HepG2 (cell line): ENCODE data around the gene SRC. TPM values are rescaled to one million over a fixed set of nuclear protein-coding genes. Genes with fewer than 3 reads are reported as not detected.
A peak's percentile ranks its signal among the peaks of the same experiment; 100 is the strongest.

ENCODE experiments used
- AHR ChIP-seq: IDR thresholded peaks from 2 replicates; pipeline ENCODE4 v1.6.1; 2018; ENCODE audit warnings: missing genetic modification reagents, missing compliant biosample characterization
- ATF7 ChIP-seq, 2 experiments: fragments of 450-650 bp in 1 of 2; sonication (generic) in 1 of 2; formaldehyde crosslinking in 1 of 2; IDR thresholded peaks; 2 replicates each; pipeline versions ENCODE4 v1.4.0 to v1.6.1; 2016 to 2020; ENCODE audit warnings: antibody characterized with exemption in 1 of 2, mild to moderate bottlenecking in 1 of 2, missing genetic modification reagents in 1 of 2
- CC2D1A ChIP-seq: sonication (generic); formaldehyde crosslinking; IDR thresholded peaks from 2 replicates; pipeline ENCODE4 v1.8.1; 2023; ENCODE audit warnings: mild to moderate bottlenecking, missing genetic modification reagents
- GZF1 ChIP-seq: sonication (generic); formaldehyde crosslinking; IDR thresholded peaks from 2 replicates; pipeline ENCODE4 v1.5.1; 2020; ENCODE audit warnings: mild to moderate bottlenecking, missing genetic modification reagents
- MED1 ChIP-seq: sonication (generic); formaldehyde crosslinking; IDR thresholded peaks from 2 replicates; pipeline ENCODE4 v1.4.0; 2020; ENCODE audit warnings: missing genetic modification reagents
- MEIS1 ChIP-seq: sonication (generic); formaldehyde crosslinking; IDR thresholded peaks from 2 replicates; pipeline ENCODE4 v1.9.0; 2021; ENCODE audit warnings: mild to moderate bottlenecking, missing genetic modification reagents, moderate library complexity, borderline replicate concordance
- MXD4 ChIP-seq: IDR thresholded peaks from 2 replicates; pipeline ENCODE4 v1.6.1; 2016; ENCODE audit warnings: mild to moderate bottlenecking, missing biosample characterization, missing genetic modification reagents
- NCOR1 ChIP-seq: fragments of 200-600 bp; sonication (generic); IDR thresholded peaks from 2 replicates; pipeline ENCODE4 v1.7.0; 2017; ENCODE audit warnings: antibody characterized with exemption, low read length, borderline replicate concordance
- NONO ChIP-seq, 2 experiments: fragments of 450-650 bp in 1 of 2; sonication (generic) in 1 of 2; formaldehyde crosslinking in 1 of 2; IDR thresholded peaks in 1 of 2; conservative IDR thresholded peaks in 1 of 2; 2 replicates each; pipeline versions ENCODE4 v1.6.1 to v1.8.0; 2017 to 2022; ENCODE audit warnings: mild to moderate bottlenecking in 1 of 2, missing genetic modification reagents in 1 of 2, moderate library complexity in 1 of 2
- POLR2AphosphoS2 ChIP-seq: IDR thresholded peaks from 2 replicates; pipeline ENCODE4 v1.6.1; 2011; ENCODE audit warnings: low read depth, low read length, improper control_type of control experiment
- RNF2 ChIP-seq: fragments of 450-650 bp; conservative IDR thresholded peaks from 2 replicates; pipeline ENCODE4 v1.6.1; 2016; ENCODE audit warnings: low read depth
- SMAD3 ChIP-seq: sonication (generic); formaldehyde crosslinking; IDR thresholded peaks from 2 replicates; pipeline ENCODE4 v1.4.0; 2020; ENCODE audit warnings: missing genetic modification reagents
- SMAD9 ChIP-seq: sonication (generic); formaldehyde crosslinking; IDR thresholded peaks from 2 replicates; pipeline ENCODE4 v1.5.1; 2020; ENCODE audit warnings: mild to moderate bottlenecking, missing genetic modification reagents
- STAG1 ChIP-seq: sonication (generic); formaldehyde crosslinking; IDR thresholded peaks from 2 replicates; pipeline ENCODE4 v1.4.0; 2020; ENCODE audit warnings: missing genetic modification reagents
- TAF1 ChIP-seq: sonication (generic); formaldehyde crosslinking; IDR thresholded peaks from 2 replicates; pipeline ENCODE4 v1.4.0; 2020; ENCODE audit warnings: missing genetic modification reagents
- TCF12 ChIP-seq, 2 experiments: fragments of 450-650 bp in 1 of 2; sonication (generic) in 1 of 2; formaldehyde crosslinking in 1 of 2; IDR thresholded peaks; 2 replicates each; pipeline versions ENCODE4 v1.6.1 to v1.8.0; 2017 to 2022; ENCODE audit warnings: antibody characterized with exemption in 1 of 2, mild to moderate bottlenecking in 1 of 2, missing genetic modification reagents in 1 of 2, moderate library complexity in 1 of 2
- THYN1 ChIP-seq: sonication (generic); formaldehyde crosslinking; IDR thresholded peaks from 2 replicates; pipeline ENCODE4 v1.8.1; 2023; ENCODE audit warnings: low read depth, mild to moderate bottlenecking, moderate library complexity, missing genetic modification reagents, borderline replicate concordance
- ZNF138 ChIP-seq: sonication (generic); formaldehyde crosslinking; IDR thresholded peaks from 2 replicates; pipeline ENCODE4 v1.5.0; 2020; ENCODE audit warnings: mild to moderate bottlenecking, low read depth, missing genetic modification reagents
- ZNF33A ChIP-seq: sonication (generic); formaldehyde crosslinking; IDR thresholded peaks from 2 replicates; pipeline ENCODE4 v1.5.1; 2020; ENCODE audit warnings: missing genetic modification reagents, mild to moderate bottlenecking, moderate library complexity, borderline replicate concordance
- ZNF546 ChIP-seq: sonication (generic); formaldehyde crosslinking; conservative IDR thresholded peaks from 2 replicates; pipeline ENCODE4 v1.8.1; 2023; ENCODE audit warnings: mild to moderate bottlenecking, missing genetic modification reagents
- ZNF629 ChIP-seq: sonication (generic); formaldehyde crosslinking; conservative IDR thresholded peaks from 2 replicates; pipeline ENCODE4 v1.5.0; 2020; ENCODE audit warnings: missing genetic modification reagents
- ZNF674 ChIP-seq: sonication (generic); formaldehyde crosslinking; IDR thresholded peaks from 2 replicates; pipeline ENCODE4 v1.5.0; 2020; ENCODE audit warnings: low read depth, mild to moderate bottlenecking, missing genetic modification reagents
- ZNF891 ChIP-seq: sonication (generic); formaldehyde crosslinking; IDR thresholded peaks from 2 replicates; pipeline ENCODE4 v1.5.0; 2020; ENCODE audit warnings: mild to moderate bottlenecking, missing genetic modification reagents
- polyA plus RNA-seq, 8 experiments: library from polyadenylated mRNA; depleted of rRNA in 3 of 8; stranded (reverse) in 7 of 8; unstranded in 1 of 8; fragments of >200 nt; fragmentation: Illumina TruSeq in 4 of 8; extraction: Trizol in 4 of 8; gene quantifications; 2 replicates each; pipeline versions ENCODE4 v1.2.1 to v1.2.3, GENCODE V29; 2011 to 2016; ENCODE audit warnings: low read depth in 4 of 8, missing spikeins in 1 of 8, mixed read lengths in 1 of 8; ENCODE audit not compliant: insufficient read depth in 1 of 8
- total RNA-seq, 5 experiments: library from RNA; depleted of rRNA; stranded (reverse); fragments of >200 nt; fragmentation: Illumina TruSeq; extraction: Trizol; gene quantifications; 2 replicates each; pipeline ENCODE4 v1.2.3, GENCODE V29; 2016; ENCODE audit warnings: low read depth in 1 of 5
- TF ChIP-seq, protein P1 (sequence below): sonication (generic); formaldehyde crosslinking; IDR thresholded peaks from 2 replicates; pipeline ENCODE4 v1.9.0; 2021; ENCODE audit warnings: missing genetic modification reagents, mild to moderate bottlenecking, borderline replicate concordance
- TF ChIP-seq, protein P2 (sequence below): IDR thresholded peaks from 2 replicates; pipeline ENCODE4 v1.6.1; 2016

SRC gene
- total and polyA plus RNA-seq, 2 of the 13 experiments (the other 11 are each of a cell fraction or from before 2014, with no cell fraction given), result 54.7 to 192 TPM

GRCh38 chr20:37344506-37345338 lies 1.2 kb upstream of the SRC start (continued):
- peak; percentile 99 for TF ChIP-seq ZNF629
- TF ChIP-seq, protein P1, sequence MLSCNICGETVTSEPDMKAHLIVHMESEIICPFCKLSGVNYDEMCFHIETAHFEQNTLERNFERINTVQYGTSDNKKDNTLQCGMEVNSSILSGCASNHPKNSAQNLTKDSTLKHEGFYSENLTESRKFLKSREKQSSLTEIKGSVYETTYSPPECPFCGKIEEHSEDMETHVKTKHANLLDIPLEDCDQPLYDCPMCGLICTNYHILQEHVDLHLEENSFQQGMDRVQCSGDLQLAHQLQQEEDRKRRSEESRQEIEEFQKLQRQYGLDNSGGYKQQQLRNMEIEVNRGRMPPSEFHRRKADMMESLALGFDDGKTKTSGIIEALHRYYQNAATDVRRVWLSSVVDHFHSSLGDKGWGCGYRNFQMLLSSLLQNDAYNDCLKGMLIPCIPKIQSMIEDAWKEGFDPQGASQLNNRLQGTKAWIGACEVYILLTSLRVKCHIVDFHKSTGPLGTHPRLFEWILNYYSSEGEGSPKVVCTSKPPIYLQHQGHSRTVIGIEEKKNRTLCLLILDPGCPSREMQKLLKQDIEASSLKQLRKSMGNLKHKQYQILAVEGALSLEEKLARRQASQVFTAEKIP (CRISPR knock-in tag), result 0 out of 2 replicates have a peak, but pooled peaks have one; percentile 59
- TF ChIP-seq, protein P2, sequence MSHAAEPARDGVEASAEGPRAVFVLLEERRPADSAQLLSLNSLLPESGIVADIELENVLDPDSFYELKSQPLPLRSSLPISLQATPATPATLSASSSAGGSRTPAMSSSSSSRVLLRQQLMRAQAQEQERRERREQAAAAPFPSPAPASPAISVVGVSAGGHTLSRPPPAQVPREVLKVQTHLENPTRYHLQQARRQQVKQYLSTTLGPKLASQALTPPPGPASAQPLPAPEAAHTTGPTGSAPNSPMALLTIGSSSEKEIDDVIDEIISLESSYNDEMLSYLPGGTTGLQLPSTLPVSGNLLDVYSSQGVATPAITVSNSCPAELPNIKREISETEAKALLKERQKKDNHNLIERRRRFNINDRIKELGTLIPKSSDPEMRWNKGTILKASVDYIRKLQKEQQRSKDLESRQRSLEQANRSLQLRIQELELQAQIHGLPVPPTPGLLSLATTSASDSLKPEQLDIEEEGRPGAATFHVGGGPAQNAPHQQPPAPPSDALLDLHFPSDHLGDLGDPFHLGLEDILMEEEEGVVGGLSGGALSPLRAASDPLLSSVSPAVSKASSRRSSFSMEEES, result peak; percentile 56
- 0 out of 2 replicates have a peak, but pooled peaks have one; percentile 56 for TF ChIP-seq MEIS1 (CRISPR knock-in tag)
- TF ChIP-seq ZNF546 (CRISPR knock-in tag), result 0 out of 2 replicates have a peak, but pooled peaks have one; percentile 25
- TF ChIP-seq CC2D1A (CRISPR knock-in tag), result peak; percentile 67; the same call in 1 of the 2 replicates
- 0 out of 2 replicates have a peak, but pooled peaks have one; percentile 17 for TF ChIP-seq SMAD9 (CRISPR knock-in tag)
- no peak; the same call in 1 of the 2 replicates for TF ChIP-seq ZNF674 (CRISPR knock-in tag)
- peak; percentile 61; the same call in 1 of the 2 replicates for TF ChIP-seq THYN1 (CRISPR knock-in tag)
- peak; percentile 82; the same call in 1 of the 2 replicates for TF ChIP-seq SMAD3 (CRISPR knock-in tag)
- TF ChIP-seq ATF7 (IDR thresholded peaks at IDR 0.05), result no peak
- 0 out of 2 replicates have a peak, but pooled peaks have one; percentile 53 for TF ChIP-seq ATF7 (CRISPR knock-in tag; IDR thresholded peaks at IDR 0.05)
- TF ChIP-seq MED1 (CRISPR knock-in tag), result peak; percentile 46; the same call in 1 of the 2 replicates
- TF ChIP-seq NCOR1, result no peak; the same call in 1 of the 2 replicates
- no peak for TF ChIP-seq NONO (IDR thresholded peaks at IDR 0.05)
- no peak; the same call in 1 of the 2 replicates for TF ChIP-seq NONO (CRISPR knock-in tag; conservative IDR thresholded peaks at IDR 0.05)
- peak; percentile 79 for TF ChIP-seq AHR (CRISPR knock-in tag)
- TF ChIP-seq TAF1 (CRISPR knock-in tag), result peak; percentile 85
- no peak; the same call in 1 of the 2 replicates for TF ChIP-seq STAG1 (CRISPR knock-in tag)
- TF ChIP-seq ZNF138 (CRISPR knock-in tag), result no peak
- TF ChIP-seq MXD4, result peak; percentile 78
- TF ChIP-seq POLR2AphosphoS2, result no peak
- TF ChIP-seq ZNF891, result peak; percentile 96
- TF ChIP-seq GZF1 (CRISPR knock-in tag), result 0 out of 2 replicates have a peak, but pooled peaks have one; percentile 80
- no peak for TF ChIP-seq RNF2
- TF ChIP-seq ZNF33A (CRISPR knock-in tag), result peak; percentile 25; the same call in 1 of the 2 replicates
- no peak for TF ChIP-seq TCF12 (IDR thresholded peaks at IDR 0.05)
- TF ChIP-seq TCF12 (CRISPR knock-in tag; IDR thresholded peaks at IDR 0.05), result 0 out of 2 replicates have a peak, but pooled peaks have one; percentile 80
